Subcutaneous abdominal adipose tissue (tissue), 5 donors: ENCODE measurements around the gene RIOK2.
"Not testable (repeated sequence)": the region's sequence is repeated elsewhere in the genome, so short reads cannot be mapped to it uniquely, and the experiment has no call there.

Source experiments
- H3K27ac ChIP-seq: one replicate; pipeline ENCODE4 v1.7.0; 2013; ENCODE audit warnings: low read depth, mild to moderate bottlenecking, inconsistent platforms, low read length, moderate library complexity
- H3K27me3 ChIP-seq, 5 donors: one replicate each; pipeline ENCODE4 v1.7.0; 2013; ENCODE audit warnings: low read length in 5 of 5, inconsistent platforms in 1 of 5; ENCODE audit not compliant: control insufficient read depth in 5 of 5, insufficient read depth in 4 of 5
- H3K36me3 ChIP-seq, 5 donors: one replicate each; pipeline ENCODE4 v1.7.0; 2013; ENCODE audit warnings: low read length in 5 of 5; ENCODE audit not compliant: control insufficient read depth in 5 of 5, insufficient read depth in 5 of 5
- H3K4me1 ChIP-seq, 5 donors: one replicate each; pipeline ENCODE4 v1.7.0; 2013; ENCODE audit warnings: low read length in 5 of 5, mild to moderate bottlenecking in 3 of 5, moderate library complexity in 1 of 5; ENCODE audit not compliant: control insufficient read depth in 5 of 5, insufficient read depth in 5 of 5
- H3K4me3 ChIP-seq, 5 donors: one replicate each; pipeline ENCODE4 v1.7.0; 2013; ENCODE audit warnings: low read length in 5 of 5, low read depth in 1 of 5
- H3K9ac ChIP-seq, 5 donors: one replicate each; pipeline ENCODE4 v1.7.0; 2013; ENCODE audit warnings: low read length in 5 of 5, mild to moderate bottlenecking in 4 of 5, moderate library complexity in 3 of 5
- H3K9me3 ChIP-seq, 5 donors: one replicate each; pipeline ENCODE4 v1.7.0; 2013; ENCODE audit warnings: low read length in 5 of 5; ENCODE audit not compliant: control insufficient read depth in 5 of 5
- donor health status: healthy.
- donor health status: healthy.
- donor health status: healthy.
- donor health status: healthy.
- donor health status: healthy.

RIOK2 gene

GRCh38 chr5:97208184-97208713 is 25.2 kb upstream of the RIOK2 start:
- Histone ChIP-seq H3K36me3 (no peaks in the 10 kb centered on the region), H3K9ac (no peak overlapping the region), H3K4me1 (no peaks in the 10 kb centered on the region), H3K4me3 (no peak overlapping the region), H3K27me3 (no peaks in the 10 kb centered on the region), H3K27ac (no peak overlapping the region), H3K9me3 (peaks cover 0 to 5% (median 1%) of the 10 kb centered on the region in 5 donors)

- Histone ChIP-seq H3K4me1 (peaks cover 0 to 7% (median 4%) of the 10 kb centered on the region in 5 donors), H3K9me3 (no peaks in the 10 kb centered on the region), H3K27ac (no peak overlapping the region)
Measured at GRCh38 chr5:97194366-97194765, 11.3 kb upstream of the RIOK2 start.

GRCh38 chr5:97193355-97193688 is 10.3 kb upstream of the RIOK2 start:
- H3K27ac ChIP-seq = no peak overlapping the region

More at GRCh38 chr5:97194366-97194765, 11.3 kb upstream of the RIOK2 start:
- H3K9ac ChIP-seq = no peak overlapping the region
- H3K36me3 ChIP-seq = peaks cover 0 to 5% (median 0%) of the 10 kb centered on the region in 5 donors
- no peak overlapping the region for H3K4me3 ChIP-seq
- no peaks in the 10 kb centered on the region for H3K27me3 ChIP-seq

GRCh38 chr5:97192580-97193354 is 9.7 kb upstream of the RIOK2 start:
- Histone ChIP-seq H3K36me3 (peaks cover 0 to 5% (median 0%) of the 10 kb centered on the region in 5 donors), H3K27me3 (no peaks in the 10 kb centered on the region), H3K4me3 (peak overlapping the region in 1 of 5 donors; percentile 30), H3K9me3 (no peaks in the 10 kb centered on the region), H3K4me1 (peaks cover 0 to 7% (median 4%) of the 10 kb centered on the region in 5 donors), H3K9ac (no peak overlapping the region), H3K27ac (no peak overlapping the region)

More at GRCh38 chr5:97193355-97193688, 10.3 kb upstream of the RIOK2 start:
- Histone ChIP-seq H3K9me3 (no peaks in the 10 kb centered on the region), H3K9ac (no peak overlapping the region), H3K4me3 (peak overlapping the region in 1 of 5 donors; percentile 30), H3K36me3 (peaks cover 0 to 5% (median 0%) of the 10 kb centered on the region in 5 donors), H3K27me3 (no peaks in the 10 kb centered on the region), H3K4me1 (peaks cover 0 to 7% (median 4%) of the 10 kb centered on the region in 5 donors)

- Histone ChIP-seq H3K9ac (no peak overlapping the region), H3K27me3 (no peaks in the 10 kb centered on the region), H3K4me3 (no peak overlapping the region), H3K36me3 (no peaks in the 10 kb centered on the region), H3K4me1 (peaks cover 0 to 7% (median 4%) of the 10 kb centered on the region in 5 donors), H3K27ac (no peak overlapping the region), H3K9me3 (no peaks in the 10 kb centered on the region)
Measured at GRCh38 chr5:97191893-97192292, 8.8 kb upstream of the RIOK2 start.

GRCh38 chr5:97189523-97189922 is 6.5 kb upstream of the RIOK2 start:
- not testable (repeated sequence) for H3K4me3 ChIP-seq, H3K27me3 ChIP-seq, H3K9ac ChIP-seq, H3K27ac ChIP-seq, H3K4me1 ChIP-seq, H3K36me3 ChIP-seq, H3K9me3 ChIP-seq

GRCh38 chr5:97183930-97184213 is 825 bp upstream of the RIOK2 start:
- Histone ChIP-seq H3K36me3 (peaks cover 0 to 9% (median 1%) of the 10 kb centered on the region in 5 donors), H3K9ac (peak overlapping the region; percentile 72 to 99 (median 86)), H3K27me3 (no peaks in the 10 kb centered on the region), H3K4me3 (peak overlapping the region; percentile 80 to 99 (median 97)), H3K9me3 (no peaks in the 10 kb centered on the region), H3K4me1 (peaks cover 2 to 28% (median 20%) of the 10 kb centered on the region in 5 donors), H3K27ac (peak overlapping the region; percentile 95)

GRCh38 chr5:97182571-97183099 is 412 bp downstream of the RIOK2 start:
- Histone ChIP-seq H3K27ac (peak overlapping the region; percentile 95), H3K9ac (peak overlapping the region; percentile 72 to 99 (median 86)), H3K4me1 (peaks cover 2 to 28% (median 20%) of the 10 kb centered on the region in 5 donors), H3K27me3 (no peaks in the 10 kb centered on the region), H3K4me3 (peak overlapping the region; percentile 80 to 99 (median 97)), H3K36me3 (peaks cover 8 to 21% (median 14%) of the 10 kb centered on the region in 5 donors), H3K9me3 (no peaks in the 10 kb centered on the region)

GRCh38 chr5:97181856-97182545 is 1.0 kb downstream of the RIOK2 start:
- Histone ChIP-seq H3K4me3 (peak overlapping the region; percentile 80 to 99 (median 97)), H3K27ac (peak overlapping the region; percentile 95), H3K9me3 (no peaks in the 10 kb centered on the region), H3K36me3 (peaks cover 14 to 27% (median 20%) of the 10 kb centered on the region in 5 donors), H3K4me1 (peaks cover 2 to 28% (median 20%) of the 10 kb centered on the region in 5 donors), H3K27me3 (no peaks in the 10 kb centered on the region), H3K9ac (peak overlapping the region; percentile 72 to 99 (median 86))

- peaks cover 2 to 28% (median 20%) of the 10 kb centered on the region in 5 donors for H3K4me1 ChIP-seq
- not testable (repeated sequence) for H3K27ac ChIP-seq, H3K9me3 ChIP-seq, H3K9ac ChIP-seq, H3K27me3 ChIP-seq, H3K4me3 ChIP-seq
- peaks cover 38 to 47% (median 43%) of the 10 kb centered on the region in 5 donors for H3K36me3 ChIP-seq
Measured at GRCh38 chr5:97179457-97179856, 3.6 kb downstream of the RIOK2 start.
